ENCODE data around the gene STRA6.

Gene STRA6

GRCh38 chr15:74202452-74203401, at the start of gene STRA6:
Gene STRA6 (minus strand): TSS chr15:74202787. CDS start chr15:74202267, 520 bp downstream.
- DNase-seq (ENCODE audit: low read depth in 2 of 2), result no peak

GRCh38 chr15:74252291-74252690, 49.7 kb upstream of the STRA6 start:
- DNase-seq (ENCODE audit: low read depth in 2 of 2), result no peak

GRCh38 chr15:74251131-74251811, 48.7 kb upstream of the STRA6 start:
- DNase-seq (ENCODE audit: low read depth in 2 of 2), result no peak

GRCh38 chr15:74250266-74250665, 47.7 kb upstream of the STRA6 start:
- DNase-seq (ENCODE audit: low read depth in 2 of 2), result no peak

- peak; percentile 8 to 13 for DNase-seq (ENCODE audit: low read depth in 2 of 2)
These were observed 42.9 kb upstream of the STRA6 start for GRCh38 chr15:74245342-74245931.

- no peak for DNase-seq (ENCODE audit: low read depth in 2 of 2)
These were observed 42.3 kb upstream of the STRA6 start for GRCh38 chr15:74244822-74245341.

- no peak for DNase-seq (ENCODE audit: low read depth in 2 of 2)
These were observed 40.8 kb upstream of the STRA6 start for GRCh38 chr15:74243431-74243830.

GRCh38 chr15:74242441-74243185, 40.0 kb upstream of the STRA6 start:
- DNase-seq (ENCODE audit: low read depth in 2 of 2), result no peak

- no peak for DNase-seq (ENCODE audit: low read depth in 2 of 2)
These were observed 38.5 kb upstream of the STRA6 start for GRCh38 chr15:74240897-74241614.

- DNase-seq (ENCODE audit: low read depth in 2 of 2), result no peak
These were observed 37.5 kb upstream of the STRA6 start for GRCh38 chr15:74240002-74240568.

- no peak for DNase-seq (ENCODE audit: low read depth in 2 of 2)
These were observed 36.6 kb upstream of the STRA6 start for GRCh38 chr15:74239051-74239705.

GRCh38 chr15:74235962-74236361, 33.4 kb upstream of the STRA6 start, which contains the start of gene CCDC33:
Gene CCDC33 (plus strand): TSS chr15:74236326. CDS start chr15:74236720, 394 bp downstream.
- DNase-seq (ENCODE audit: low read depth in 2 of 2), result no peak

GRCh38 chr15:74234598-74234875, 31.9 kb upstream of the STRA6 start:
- DNase-seq (ENCODE audit: low read depth in 2 of 2), result no peak

- DNase-seq (ENCODE audit: low read depth in 2 of 2), result no peak
These were observed 31.4 kb upstream of the STRA6 start for GRCh38 chr15:74233851-74234597.

- DNase-seq (ENCODE audit: low read depth in 2 of 2), result no peak
These were observed 30.8 kb upstream of the STRA6 start for GRCh38 chr15:74233373-74233772.

GRCh38 chr15:74231475-74231874, 28.9 kb upstream of the STRA6 start:
- DNase-seq (ENCODE audit: low read depth in 2 of 2), result no peak

- DNase-seq (ENCODE audit: low read depth in 2 of 2), result no peak
These were observed 27.1 kb upstream of the STRA6 start for GRCh38 chr15:74229686-74230085.

GRCh38 chr15:74228723-74229081, 26.1 kb upstream of the STRA6 start:
- DNase-seq (ENCODE audit: low read depth in 2 of 2), result no peak

- no peak for DNase-seq (ENCODE audit: low read depth in 2 of 2)
These were observed 25.6 kb upstream of the STRA6 start for GRCh38 chr15:74227968-74228722.

All from stimulated activated CD8-positive, alpha-beta memory T cell treated with anti-CD3 and anti-CD28 coated beads, Interleukin-15, amount 100 ng/mL, for 48 hours (primary cell).